ENCODE results near the gene ASIP. TPM values are rescaled to one million over a fixed set of nuclear protein-coding genes. Genes with fewer than 3 reads are reported as not detected.

Gene ASIP
- total RNA-seq, 1 donor from 2014 or later = not detected

GRCh38 chr20:34268851-34269636 is 27.8 kb downstream of the ASIP start:
- Histone ChIP-seq H3K36me3 (no peaks in the 10 kb centered on the region), H3K4me3 (peak overlapping the region; percentile 49), H3K4me1 (peaks cover 4% of the 10 kb centered on the region), H3K9me3 (no peaks in the 10 kb centered on the region), H3K27ac (no peak overlapping the region), H3K27me3 (no peaks in the 10 kb centered on the region)
- DNase-seq (peak; percentile 71), ATAC-seq (peak; percentile 84)
- intact Hi-C loops (cut with DNase I) = no loop called here
- TF ChIP-seq, protein P1, sequence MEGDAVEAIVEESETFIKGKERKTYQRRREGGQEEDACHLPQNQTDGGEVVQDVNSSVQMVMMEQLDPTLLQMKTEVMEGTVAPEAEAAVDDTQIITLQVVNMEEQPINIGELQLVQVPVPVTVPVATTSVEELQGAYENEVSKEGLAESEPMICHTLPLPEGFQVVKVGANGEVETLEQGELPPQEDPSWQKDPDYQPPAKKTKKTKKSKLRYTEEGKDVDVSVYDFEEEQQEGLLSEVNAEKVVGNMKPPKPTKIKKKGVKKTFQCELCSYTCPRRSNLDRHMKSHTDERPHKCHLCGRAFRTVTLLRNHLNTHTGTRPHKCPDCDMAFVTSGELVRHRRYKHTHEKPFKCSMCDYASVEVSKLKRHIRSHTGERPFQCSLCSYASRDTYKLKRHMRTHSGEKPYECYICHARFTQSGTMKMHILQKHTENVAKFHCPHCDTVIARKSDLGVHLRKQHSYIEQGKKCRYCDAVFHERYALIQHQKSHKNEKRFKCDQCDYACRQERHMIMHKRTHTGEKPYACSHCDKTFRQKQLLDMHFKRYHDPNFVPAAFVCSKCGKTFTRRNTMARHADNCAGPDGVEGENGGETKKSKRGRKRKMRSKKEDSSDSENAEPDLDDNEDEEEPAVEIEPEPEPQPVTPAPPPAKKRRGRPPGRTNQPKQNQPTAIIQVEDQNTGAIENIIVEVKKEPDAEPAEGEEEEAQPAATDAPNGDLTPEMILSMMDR (IDR thresholded peaks at IDR 0.05) = no peak

DNA sequence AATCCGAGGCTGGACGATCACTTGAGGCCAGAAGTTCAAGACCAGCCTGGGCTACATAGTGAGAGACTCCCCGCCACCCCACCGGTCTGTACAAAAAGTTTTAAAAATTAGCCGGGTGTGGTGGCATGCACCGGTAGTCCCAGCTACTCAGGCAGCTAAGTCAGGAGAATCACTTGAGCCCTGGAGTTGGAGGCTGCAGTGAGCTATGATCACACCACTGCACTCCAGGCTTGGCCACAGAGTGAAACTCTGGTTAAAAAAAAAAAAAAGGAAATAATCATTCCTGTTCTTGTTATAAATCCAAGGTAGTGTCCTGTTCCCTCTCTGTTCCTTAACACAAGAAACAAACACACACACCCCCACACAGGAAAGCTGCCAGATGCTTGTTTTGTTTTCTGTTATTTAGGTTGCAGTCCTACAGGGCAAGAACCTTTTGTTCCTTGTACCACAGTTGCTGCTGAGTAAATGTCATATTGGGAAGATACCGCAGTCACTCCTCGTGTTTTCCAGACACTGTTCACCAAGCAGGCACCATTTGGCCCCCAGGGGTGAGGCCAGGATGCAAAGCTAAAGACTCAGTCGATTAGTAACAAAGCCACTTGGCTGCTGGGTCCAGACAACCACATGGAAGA is 28.9 kb downstream of the ASIP start:
- Histone ChIP-seq H3K27ac (no peak overlapping the region), H3K36me3 (no peaks in the 10 kb centered on the region), H3K9me3 (no peaks in the 10 kb centered on the region), H3K27me3 (no peaks in the 10 kb centered on the region), H3K4me3 (no peak overlapping the region), H3K4me1 (peaks cover 4% of the 10 kb centered on the region)
- DNase-seq (no peak), ATAC-seq (no peak)
- TF ChIP-seq, protein P1 (IDR thresholded peaks at IDR 0.05) = no peak
- intact Hi-C loops (cut with DNase I) = no loop called here

- ATAC-seq (no peak), DNase-seq (no peak)
- Histone ChIP-seq H3K4me3 (no peak overlapping the region), H3K27ac (no peak overlapping the region), H3K9me3 (no peaks in the 10 kb centered on the region), H3K4me1 (peaks cover 4% of the 10 kb centered on the region), H3K27me3 (no peaks in the 10 kb centered on the region), H3K36me3 (peaks cover 8% of the 10 kb centered on the region)
- intact Hi-C loops (cut with DNase I) = no loop called here
- TF ChIP-seq, protein P1 (IDR thresholded peaks at IDR 0.05) = no peak
Measured at GRCh38 chr20:34271956-34272355, 30.7 kb downstream of the ASIP start.

GRCh38 chr20:34274694-34275093 is 33.5 kb downstream of the ASIP start:
- ATAC-seq (no peak), DNase-seq (no peak)
- no peaks in the 10 kb centered on the region for H3K27me3 ChIP-seq
- no peaks in the 10 kb centered on the region for H3K9me3 ChIP-seq
- peaks cover 8% of the 10 kb centered on the region for H3K36me3 ChIP-seq
- TF ChIP-seq, protein P1 (IDR thresholded peaks at IDR 0.05) = no peak
- intact Hi-C loops (cut with DNase I) = no loop called here
- H3K27ac ChIP-seq = no peak overlapping the region
- H3K4me1 ChIP-seq = no peaks in the 10 kb centered on the region
- no peak overlapping the region for H3K4me3 ChIP-seq

DNA sequence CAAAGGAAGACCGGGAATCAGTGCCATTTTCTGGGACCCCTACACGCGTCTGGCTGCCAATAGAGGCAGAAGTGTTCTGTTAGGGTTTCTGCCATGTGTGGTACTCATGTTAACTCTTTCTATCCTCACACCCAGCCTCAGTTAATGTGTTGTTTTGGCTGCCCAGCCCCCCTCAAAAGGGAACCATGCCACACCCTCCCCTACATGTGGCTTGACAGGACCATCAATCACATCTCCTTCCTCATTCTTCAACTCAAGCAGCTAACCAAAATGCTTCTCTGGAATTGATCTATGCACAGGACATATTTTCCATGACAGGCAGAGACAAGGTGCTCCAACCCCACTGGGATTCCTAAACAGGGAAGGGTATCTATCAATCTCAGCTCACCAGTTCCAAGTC is 40.0 kb downstream of the ASIP start:
- no peaks in the 10 kb centered on the region for H3K4me1 ChIP-seq
- DNase-seq (no peak), ATAC-seq (no peak)
- TF ChIP-seq, protein P1 (IDR thresholded peaks at IDR 0.05) = no peak
- intact Hi-C loops (cut with DNase I) = no loop called here
- peaks cover 44% of the 10 kb centered on the region for H3K36me3 ChIP-seq
- no peaks in the 10 kb centered on the region for H3K9me3 ChIP-seq
- no peaks in the 10 kb centered on the region for H3K27me3 ChIP-seq
- H3K27ac ChIP-seq = no peak overlapping the region
- H3K4me3 ChIP-seq = no peak overlapping the region
